Ectodermal cell (in vitro differentiated cells): ENCODE results near the gene KLHL1.

Experiments used
- H3K27ac ChIP-seq: 2 replicates; pipeline ENCODE4 v1.7.0; 2013; ENCODE audit warnings: mild to moderate bottlenecking, low read depth, low read length; ENCODE audit not compliant: insufficient read depth, poor library complexity, severe bottlenecking
- H3K27me3 ChIP-seq: 2 replicates; pipeline ENCODE4 v1.7.0; 2013; ENCODE audit warnings: mild to moderate bottlenecking, low read length; ENCODE audit not compliant: insufficient read depth, control insufficient read depth, poor library complexity, severe bottlenecking
- H3K36me3 ChIP-seq: one replicate; pipeline ENCODE4 v1.7.0; 2013; ENCODE audit warnings: low read length; ENCODE audit not compliant: control insufficient read depth, insufficient read depth
- H3K4me1 ChIP-seq: one replicate; pipeline ENCODE4 v1.7.0; 2013; ENCODE audit warnings: low read length; ENCODE audit not compliant: control insufficient read depth, insufficient read depth
- H3K4me3 ChIP-seq: 2 replicates; pipeline ENCODE4 v1.7.0; 2013; ENCODE audit warnings: low read depth, low read length, control low read depth; ENCODE audit not compliant: insufficient read depth
- H3K9me3 ChIP-seq: 2 replicates; pipeline ENCODE4 v1.7.0; 2013; ENCODE audit warnings: mild to moderate bottlenecking, low read length, moderate library complexity; ENCODE audit not compliant: control insufficient read depth
- WGBS, 2 experiments: methylation state at CpG; one replicate each; pipeline ENCODE4 v1.1.7; 2013; ENCODE audit warnings: missing lambda C conversion rate in 2 of 2; 5-methylcytosine and 5-hydroxymethylcytosine counted together

The KLHL1 gene

DNA sequence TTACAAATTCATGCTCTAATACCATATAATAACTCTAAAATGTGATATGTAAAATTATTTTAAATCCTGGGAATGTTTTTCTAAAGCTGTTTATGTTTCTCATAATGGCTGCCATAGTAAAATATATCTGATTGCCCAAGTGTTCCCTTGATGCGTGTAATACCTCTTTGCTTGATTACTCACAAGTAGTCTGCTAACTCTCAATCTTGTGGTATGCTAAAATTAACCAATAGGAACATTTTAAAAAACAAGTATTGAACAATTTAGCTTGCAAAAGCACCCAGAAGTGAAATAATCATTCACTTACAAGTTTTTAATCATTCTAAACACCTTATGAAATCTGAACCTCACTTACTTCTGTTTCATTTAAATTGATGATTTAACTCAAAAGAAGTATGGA, 386.6 kb downstream of the KLHL1 start:
- H3K27ac ChIP-seq = no peak overlapping the region
- no peak overlapping the region for H3K4me3 ChIP-seq
- no peaks in the 10 kb centered on the region for H3K9me3 ChIP-seq
- H3K4me1 ChIP-seq = peaks cover 4% of the 10 kb centered on the region
- whole genome bisulfite sequencing, 2 experiments = 83 to 100% methylated on average over 1 of the region's 1 CpG
- H3K27me3 ChIP-seq = no peaks in the 10 kb centered on the region
- no peaks in the 10 kb centered on the region for H3K36me3 ChIP-seq

- H3K27ac ChIP-seq = no peak overlapping the region
- no peak overlapping the region for H3K4me3 ChIP-seq
- H3K36me3 ChIP-seq = no peaks in the 10 kb centered on the region
- no peaks in the 10 kb centered on the region for H3K27me3 ChIP-seq
- no peaks in the 10 kb centered on the region for H3K9me3 ChIP-seq
- H3K4me1 ChIP-seq = no peaks in the 10 kb centered on the region
These were observed 387.8 kb downstream of the KLHL1 start for GRCh38 chr13:69720278-69720983.

GRCh38 chr13:69706807-69707206, 401.4 kb downstream of the KLHL1 start:
- Histone ChIP-seq H3K36me3 (no peaks in the 10 kb centered on the region), H3K9me3 (no peaks in the 10 kb centered on the region), H3K4me3 (no peak overlapping the region), H3K27ac (no peak overlapping the region), H3K4me1 (no peaks in the 10 kb centered on the region), H3K27me3 (no peaks in the 10 kb centered on the region)

DNA sequence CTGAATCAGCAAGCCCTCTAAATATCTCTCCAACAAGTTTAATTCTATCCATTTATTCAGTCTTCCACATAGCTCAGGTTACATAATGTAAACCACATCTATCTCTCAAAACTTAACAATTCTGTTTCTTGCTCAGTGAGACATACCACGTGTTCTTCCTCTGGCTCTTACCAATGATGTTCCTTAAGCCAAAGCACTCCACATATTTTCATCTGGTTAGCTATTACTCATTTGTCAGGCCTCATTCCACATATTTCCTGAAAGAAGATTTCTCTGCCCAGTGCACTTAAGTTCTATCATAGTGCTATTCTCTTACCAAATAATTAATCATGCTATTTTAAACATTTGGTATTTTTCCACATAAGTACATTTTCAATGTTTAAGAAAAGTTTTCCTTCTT, 403.9 kb downstream of the KLHL1 start:
- H3K27me3 ChIP-seq = no peaks in the 10 kb centered on the region
- no peaks in the 10 kb centered on the region for H3K9me3 ChIP-seq
- H3K27ac ChIP-seq = no peak overlapping the region
- H3K36me3 ChIP-seq = no peaks in the 10 kb centered on the region
- H3K4me3 ChIP-seq = no peak overlapping the region
- no peaks in the 10 kb centered on the region for H3K4me1 ChIP-seq
- WGBS, 2 experiments = 93 to 98% methylated on average over 1 of the region's 1 CpG

- Histone ChIP-seq H3K9me3 (no peaks in the 10 kb centered on the region), H3K4me1 (no peaks in the 10 kb centered on the region), H3K27ac (no peak overlapping the region), H3K27me3 (no peaks in the 10 kb centered on the region), H3K36me3 (no peaks in the 10 kb centered on the region), H3K4me3 (no peak overlapping the region)
- 46 to 50% methylated on average over 2 of the region's 3 CpGs for WGBS, 2 experiments
These were observed 417.3 kb downstream of the KLHL1 start for GRCh38 chr13:69690999-69691398.

- Histone ChIP-seq H3K27ac (no peak overlapping the region), H3K27me3 (no peaks in the 10 kb centered on the region), H3K36me3 (no peaks in the 10 kb centered on the region), H3K4me3 (no peak overlapping the region), H3K4me1 (no peaks in the 10 kb centered on the region), H3K9me3 (no peaks in the 10 kb centered on the region)
- WGBS, 2 experiments = 87 to 88% methylated on average over 2 to 3 of the region's 3 CpGs
These were observed 424.1 kb downstream of the KLHL1 start for GRCh38 chr13:69683921-69684686.

DNA sequence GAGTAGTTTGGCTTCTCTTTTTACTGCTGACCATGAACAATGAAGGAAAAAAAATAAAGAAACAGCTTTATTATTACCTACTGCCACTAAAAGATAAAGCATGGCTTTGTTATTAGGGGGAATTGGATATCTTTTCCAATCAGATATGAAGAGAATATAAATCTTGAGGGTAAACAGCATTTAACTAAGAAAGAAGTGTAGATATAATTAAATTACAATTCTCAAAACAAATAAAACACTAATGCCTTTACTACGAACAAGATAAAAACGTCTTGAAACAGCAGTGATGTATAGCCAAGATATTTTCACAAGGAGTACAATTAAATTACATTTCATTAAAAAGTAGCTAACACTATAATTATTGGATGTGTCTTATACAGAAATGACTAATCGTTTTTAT, 426.5 kb downstream of the KLHL1 start:
- no peaks in the 10 kb centered on the region for H3K36me3 ChIP-seq
- H3K9me3 ChIP-seq = no peaks in the 10 kb centered on the region
- no peak overlapping the region for H3K27ac ChIP-seq
- no peak overlapping the region for H3K4me3 ChIP-seq
- H3K4me1 ChIP-seq = no peaks in the 10 kb centered on the region
- H3K27me3 ChIP-seq = no peaks in the 10 kb centered on the region
- WGBS, 2 experiments = no CpG with 5 or more reads among the region's 3 CpGs

- WGBS, 2 experiments = 94 to 99% methylated on average over 2 to 3 of the region's 3 CpGs
- Histone ChIP-seq H3K4me1 (no peaks in the 10 kb centered on the region), H3K9me3 (no peaks in the 10 kb centered on the region), H3K4me3 (no peak overlapping the region), H3K36me3 (no peaks in the 10 kb centered on the region), H3K27ac (no peak overlapping the region), H3K27me3 (no peaks in the 10 kb centered on the region)
These were observed 430.9 kb downstream of the KLHL1 start for GRCh38 chr13:69677343-69677742.

DNA sequence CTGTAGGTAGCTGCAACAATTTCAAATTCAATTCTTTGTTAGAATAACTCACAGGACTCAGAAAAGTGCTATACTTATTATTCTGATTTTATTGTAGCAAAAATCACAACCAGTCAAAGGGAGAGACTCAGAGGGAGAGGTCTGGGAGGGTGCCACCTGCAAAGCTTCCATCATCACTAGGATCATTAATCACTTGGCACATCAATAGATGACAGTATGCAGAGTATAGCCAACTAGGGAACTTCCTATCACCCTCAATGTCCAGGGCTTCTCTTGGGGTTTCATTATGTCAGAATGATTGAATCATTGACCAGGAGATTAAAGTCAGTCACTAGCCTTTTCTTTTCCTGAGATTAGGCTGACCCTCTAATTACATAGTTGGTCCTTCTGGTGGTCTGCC, 432.0 kb downstream of the KLHL1 start:
- Histone ChIP-seq H3K27me3 (no peaks in the 10 kb centered on the region), H3K27ac (no peak overlapping the region), H3K4me1 (no peaks in the 10 kb centered on the region), H3K36me3 (no peaks in the 10 kb centered on the region), H3K9me3 (no peaks in the 10 kb centered on the region), H3K4me3 (no peak overlapping the region)

DNA sequence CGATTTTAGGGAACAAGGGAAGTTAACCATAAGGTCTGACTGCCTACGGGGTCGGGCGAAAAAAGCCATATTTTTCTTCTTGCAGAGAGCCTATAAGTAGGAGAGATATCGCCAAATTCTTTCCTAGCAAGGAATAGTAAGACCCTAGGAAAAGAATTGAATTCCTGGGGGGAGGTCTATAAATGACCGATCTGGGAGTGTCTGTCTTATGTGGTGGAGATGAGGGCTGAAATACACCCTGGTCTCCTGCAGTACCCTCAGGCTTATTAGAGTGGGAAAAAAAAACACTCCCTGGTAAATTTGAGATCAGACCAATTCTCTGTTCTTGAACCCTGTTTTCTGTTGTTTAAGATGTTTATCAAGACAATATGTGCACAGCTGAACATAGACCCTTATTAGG, 448.1 kb downstream of the KLHL1 start:
- Histone ChIP-seq H3K36me3 (no peaks in the 10 kb centered on the region), H3K27me3 (no peaks in the 10 kb centered on the region), H3K9me3 (no peaks in the 10 kb centered on the region), H3K4me3 (no peak overlapping the region), H3K4me1 (no peaks in the 10 kb centered on the region), H3K27ac (no peak overlapping the region)
- 74 to 80% methylated on average over 6 of the region's 6 CpGs for WGBS, 2 experiments
